Stomach (tissue), 4 donors: Measurements from ENCODE around the gene RASSF1.

ENCODE experiments used
- EP300 ChIP-seq: sonication (generic); formaldehyde crosslinking; IDR thresholded peaks from one replicate; pipeline ENCODE4 v1.6.1; 2017; ENCODE audit warnings: antibody characterized with exemption
- POLR2A ChIP-seq, 4 donors: fragments of 450-650 bp; IDR thresholded peaks; one replicate each; pipeline ENCODE4 v1.6.1; 2016; ENCODE audit warnings: antibody characterized with exemption in 4 of 4, control low read depth in 2 of 4, mild to moderate bottlenecking in 1 of 4, moderate library complexity in 1 of 4
- POLR2AphosphoS5 ChIP-seq, 3 donors: sonication (generic); formaldehyde crosslinking; IDR thresholded peaks; one replicate each; pipeline ENCODE4 v1.6.1; 2016; ENCODE audit warnings: antibody characterized with exemption in 3 of 3
- TF ChIP-seq, protein P1 (sequence below), 7 experiments: fragments of 450-650 bp in 4 of 7; fragments of 200-600 bp in 3 of 7; sonication (generic) in 3 of 7; IDR thresholded peaks; one replicate each; pipeline ENCODE4 v1.5.1; 2016 to 2019; ENCODE audit warnings: antibody characterized with exemption in 7 of 7, control low read depth in 2 of 7, mild to moderate bottlenecking in 1 of 7

GRCh38 chr3:50341537-50341936 lies 901 bp upstream of the RASSF1 start:
- TF ChIP-seq, protein P1, sequence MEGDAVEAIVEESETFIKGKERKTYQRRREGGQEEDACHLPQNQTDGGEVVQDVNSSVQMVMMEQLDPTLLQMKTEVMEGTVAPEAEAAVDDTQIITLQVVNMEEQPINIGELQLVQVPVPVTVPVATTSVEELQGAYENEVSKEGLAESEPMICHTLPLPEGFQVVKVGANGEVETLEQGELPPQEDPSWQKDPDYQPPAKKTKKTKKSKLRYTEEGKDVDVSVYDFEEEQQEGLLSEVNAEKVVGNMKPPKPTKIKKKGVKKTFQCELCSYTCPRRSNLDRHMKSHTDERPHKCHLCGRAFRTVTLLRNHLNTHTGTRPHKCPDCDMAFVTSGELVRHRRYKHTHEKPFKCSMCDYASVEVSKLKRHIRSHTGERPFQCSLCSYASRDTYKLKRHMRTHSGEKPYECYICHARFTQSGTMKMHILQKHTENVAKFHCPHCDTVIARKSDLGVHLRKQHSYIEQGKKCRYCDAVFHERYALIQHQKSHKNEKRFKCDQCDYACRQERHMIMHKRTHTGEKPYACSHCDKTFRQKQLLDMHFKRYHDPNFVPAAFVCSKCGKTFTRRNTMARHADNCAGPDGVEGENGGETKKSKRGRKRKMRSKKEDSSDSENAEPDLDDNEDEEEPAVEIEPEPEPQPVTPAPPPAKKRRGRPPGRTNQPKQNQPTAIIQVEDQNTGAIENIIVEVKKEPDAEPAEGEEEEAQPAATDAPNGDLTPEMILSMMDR (IDR thresholded peaks at IDR 0.05), result no peak
- no peak for TF ChIP-seq EP300
- no peak for TF ChIP-seq POLR2AphosphoS5 (IDR thresholded peaks at IDR 0.05)
- TF ChIP-seq POLR2A (IDR thresholded peaks at IDR 0.05), result no peak
